GM12878 (cell line): ENCODE results near the gene SPOP. TPM values are rescaled to one million over a fixed set of nuclear protein-coding genes. Genes with fewer than 3 reads are reported as not detected.

Experiments
- ATAC-seq: fragments of 200-7000 bp; cut with Tn5 transposase; 3 replicates; pipeline ENCODE4 v1.9.1; 2020; ENCODE audit warnings: mild to moderate bottlenecking, moderate library complexity
- BruUV-seq: library from RNA; stranded (reverse); fragments of 400-500 nt; replicated peaks from 2 replicates; lab custom pipeline; 2021; lab: Mats Ljungman, UMichigan
- CTCF ChIA-PET: fragments of 300-600 bp; sonication (Branson Sonifier 250); formaldehyde crosslinking; extraction: SDS; loops from one replicate; lab custom pipeline; 2021; ENCODE audit warnings: inconsistent platforms; lab: Yijun Ruan, JAX
- POLR2A ChIA-PET: fragments of 350-600 bp; formaldehyde crosslinking; extraction: SDS; loops from one replicate; lab custom pipeline; 2021; ENCODE audit warnings: inconsistent platforms; lab: Charles Lee
- RAD21 ChIA-PET: fragments of 300-600 bp; sonication (Branson Sonifier 250); formaldehyde crosslinking; loops from one replicate; lab custom pipeline; 2023; ENCODE audit warnings: antibody characterized with exemption; ENCODE audit not compliant: unreplicated experiment; lab: Charles Lee
- SMC1A ChIA-PET: fragments of 300-600 bp; sonication (Branson Sonifier 250); formaldehyde crosslinking; loops from one replicate; lab custom pipeline; 2023; ENCODE audit not compliant: unreplicated experiment, uncharacterized antibody; lab: Charles Lee
- DNase-seq: peaks from one replicate; pipeline ENCODE4 v3.0.0-alpha.2; 2011; ENCODE audit warnings: low read depth, low spot score
- FAIRE-seq: peaks from 3 replicates; lab custom pipeline; 2011; peaks lifted over from hg19 to GRCh38; lab: Jason Lieb, UNC
- H2AFZ ChIP-seq: 2 replicates; pipeline ENCODE4 v1.6.0; 2011; ENCODE audit warnings: low read depth, low read length, control low read depth; ENCODE audit not compliant: control insufficient read depth
- H3K27ac ChIP-seq: 2 replicates; pipeline ENCODE4 v1.5.1; 2011; ENCODE audit warnings: control low read depth; ENCODE audit not compliant: control insufficient read depth, insufficient read depth
- H3K27me3 ChIP-seq, 2 experiments: replicated peaks in 1 of 2; 2 replicates each; pipeline versions ENCODE4 v1.6.0 to v1.6.1; 2011; ENCODE audit warnings: low read length in 1 of 2; ENCODE audit not compliant: control insufficient read depth in 2 of 2, insufficient read depth in 2 of 2
- H3K36me3 ChIP-seq, 2 experiments: 2 replicates each; pipeline ENCODE4 v1.5.1; 2011; ENCODE audit warnings: low read length in 1 of 2; ENCODE audit not compliant: control insufficient read depth in 2 of 2, insufficient read depth in 2 of 2
- H3K4me1 ChIP-seq: 2 replicates; pipeline ENCODE4 v1.6.1; 2011; ENCODE audit warnings: mild to moderate bottlenecking, low read length, moderate library complexity, mixed read lengths; ENCODE audit not compliant: control insufficient read depth, insufficient read depth
- H3K4me2 ChIP-seq: 2 replicates; pipeline ENCODE4 v1.6.0; 2011; ENCODE audit warnings: control low read depth; ENCODE audit not compliant: control insufficient read depth, insufficient read depth
- H3K4me3 ChIP-seq: fragments of 200-600 bp; sonication (generic); 2 replicates; pipeline ENCODE4 v1.5.1; 2016
- H3K79me2 ChIP-seq: 2 replicates; pipeline ENCODE4 v1.6.0; 2011; ENCODE audit warnings: low read length; ENCODE audit not compliant: control insufficient read depth, insufficient read depth
- H3K9ac ChIP-seq: 2 replicates; pipeline ENCODE4 v1.8.0; 2011; ENCODE audit warnings: low read length, control low read depth, mixed read lengths; ENCODE audit not compliant: control insufficient read depth, insufficient read depth
- H3K9me3 ChIP-seq: replicated peaks from 3 replicates; pipeline ENCODE4 v1.5.1; 2011; ENCODE audit warnings: mild to moderate bottlenecking, low read length; ENCODE audit not compliant: control insufficient read depth, insufficient read depth
- H4K20me1 ChIP-seq: 2 replicates; pipeline ENCODE4 v1.6.0; 2011; ENCODE audit not compliant: control insufficient read depth, insufficient read depth
- BMI1 ChIP-seq: fragments of 450-650 bp; IDR thresholded peaks from 2 replicates; pipeline ENCODE4 v1.6.1; 2016; ENCODE audit warnings: mild to moderate bottlenecking, moderate library complexity, borderline replicate concordance
- HDAC6 ChIP-seq: fragments of 200-600 bp; sonication (generic); IDR thresholded peaks from one replicate; pipeline ENCODE4 v1.8.0; 2017; ENCODE audit warnings: antibody characterized with exemption; ENCODE audit not compliant: unreplicated experiment
- IKZF1 ChIP-seq: fragments of 450-650 bp; conservative IDR thresholded peaks from 2 replicates; pipeline ENCODE4 v1.6.1; 2017; ENCODE audit warnings: antibody characterized with exemption, mild to moderate bottlenecking
- IRF3 ChIP-seq: fragments of 450-650 bp; IDR thresholded peaks from 2 replicates; pipeline ENCODE4 v1.6.1; 2014; ENCODE audit warnings: mild to moderate bottlenecking
- JUNB ChIP-seq: IDR thresholded peaks from 2 replicates; pipeline ENCODE4 v1.6.1; 2016; ENCODE audit warnings: antibody characterized with exemption, mild to moderate bottlenecking
- PRDM15 ChIP-seq: fragments of 450-650 bp; formaldehyde crosslinking; IDR thresholded peaks from 2 replicates; pipeline ENCODE4 v1.4.0; 2020; ENCODE audit warnings: mild to moderate bottlenecking, moderate library complexity
- SMC3 ChIP-seq: IDR thresholded peaks from 2 replicates; pipeline ENCODE4 v1.6.1; 2011; ENCODE audit warnings: low read length, improper control_type of control experiment, borderline replicate concordance
- ZBTB40 ChIP-seq: fragments of 450-650 bp; IDR thresholded peaks from 2 replicates; pipeline ENCODE4 v1.6.1; 2016; ENCODE audit warnings: mild to moderate bottlenecking, moderate library complexity, borderline replicate concordance
- WGBS: methylation state at CpG from one replicate; pipeline ENCODE4 v1.1.6; 2016; ENCODE audit warnings: low lambda C conversion rate; ENCODE audit not compliant: insufficient replicate concordance, insufficient coverage; ENCODE audit errors: missing lambda C conversion rate; 5-methylcytosine and 5-hydroxymethylcytosine counted together
- in situ Hi-C: fragments of 300-500 bp; cut with MboI; formaldehyde crosslinking; loops from 9 replicates; pipeline ENCODE4 v1.14.3; 2018; ENCODE audit warnings: mixed read lengths
- intact Hi-C: fragments of 100-400 bp; cut with micrococcal nuclease; formaldehyde crosslinking; loops from one replicate; pipeline ENCODE4 v1.14.2; 2022; ENCODE audit not compliant: unreplicated experiment
- polyA plus RNA-seq, 11 experiments: library from polyadenylated mRNA; depleted of rRNA in 4 of 11; unstranded in 6 of 11; stranded (reverse) in 5 of 11; fragments of >200 nt; fragmentation: Nextera tagmentation in 4 of 11; fragmentation: Illumina TruSeq in 1 of 11; extraction: Ambion mirVana in 4 of 11; extraction: Trizol in 1 of 11; gene quantifications; 1 replicate in 1 of 11; 2 replicates in 10 of 11; pipeline versions ENCODE4 v1.2.1 to v1.2.3, GENCODE V29; 2011 to 2016; ENCODE audit warnings: inconsistent platforms in 2 of 11, missing spikeins in 2 of 11, low read depth in 1 of 11
- total RNA-seq, 4 experiments: library from RNA; depleted of rRNA in 3 of 4; stranded (reverse); fragments of >200 nt in 3 of 4; fragmentation: Illumina TruSeq in 1 of 4; extraction: Trizol in 1 of 4; gene quantifications; 2 replicates each; pipeline versions ENCODE4 v1.2.1 to v1.2.3, GENCODE V29; 2013 to 2021
- TF ChIP-seq, protein P1 (sequence below): fragments of 150-350 bp; IDR thresholded peaks from 2 replicates; pipeline ENCODE4 v1.6.1; 2014; ENCODE audit warnings: mild to moderate bottlenecking, low read depth, low read length

The SPOP gene
- total and polyA plus RNA-seq, 10 of the 15 experiments (the other 5 are each of a cell fraction or from before 2014, with no cell fraction given) = 35.1 to 80.4 (median 44.7) TPM

- no peak for FAIRE-seq
- BruUV-seq = no TSS peak
- no peak overlapping the region for H3K9ac ChIP-seq
- TF ChIP-seq JUNB (no peak), SMC3 (no peak), HDAC6 (no peak), IRF3 (no peak), PRDM15 (CRISPR knock-in tag) (no peak), BMI1 (no peak), ZBTB40 (no peak), IKZF1 (no peak)
- TF ChIP-seq, protein P1, sequence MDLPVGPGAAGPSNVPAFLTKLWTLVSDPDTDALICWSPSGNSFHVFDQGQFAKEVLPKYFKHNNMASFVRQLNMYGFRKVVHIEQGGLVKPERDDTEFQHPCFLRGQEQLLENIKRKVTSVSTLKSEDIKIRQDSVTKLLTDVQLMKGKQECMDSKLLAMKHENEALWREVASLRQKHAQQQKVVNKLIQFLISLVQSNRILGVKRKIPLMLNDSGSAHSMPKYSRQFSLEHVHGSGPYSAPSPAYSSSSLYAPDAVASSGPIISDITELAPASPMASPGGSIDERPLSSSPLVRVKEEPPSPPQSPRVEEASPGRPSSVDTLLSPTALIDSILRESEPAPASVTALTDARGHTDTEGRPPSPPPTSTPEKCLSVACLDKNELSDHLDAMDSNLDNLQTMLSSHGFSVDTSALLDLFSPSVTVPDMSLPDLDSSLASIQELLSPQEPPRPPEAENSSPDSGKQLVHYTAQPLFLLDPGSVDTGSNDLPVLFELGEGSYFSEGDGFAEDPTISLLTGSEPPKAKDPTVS = no peak
Observed at GRCh38 chr17:49633762-49634484, 44.0 kb downstream of the SPOP start.

More at GRCh38 chr17:49633762-49634484, 44.0 kb downstream of the SPOP start:
- POLR2A ChIA-PET = interaction anchor here (1.0 to 1.1 kb wide), 2 partner anchors 12 to 13 kb away, joined by 3 to 7 read pairs; no protein-coding TSS in a partner anchor
- no peaks in the 10 kb centered on the region for H3K4me1 ChIP-seq
- H3K9me3 ChIP-seq = peaks cover 1% of the 10 kb centered on the region; the same call in 2 of the 3 replicates
- peaks cover 27% of the 10 kb centered on the region for H3K79me2 ChIP-seq
- H3K27me3 ChIP-seq = no peaks in the 10 kb centered on the region
- CTCF ChIA-PET = interaction anchor here (0.6 to 1.8 kb wide), 5 partner anchors 12 to 276 kb away, joined by 3 to 9 read pairs (median 4); partner anchors contain the start of gene SLC35B1
- H4K20me1 ChIP-seq = no peaks in the 10 kb centered on the region
- H3K27ac ChIP-seq = no peak overlapping the region
- RAD21 ChIA-PET = interaction anchor here (0.6 to 1.2 kb wide), 2 partner anchors 10 to 12 kb away, joined by 4 read pairs; no protein-coding TSS in a partner anchor
- H2AFZ ChIP-seq = no peak overlapping the region
- SMC1A ChIA-PET = interaction anchor here (1.0 to 5.6 kb wide), 2 partner anchors 13 to 28 kb away, joined by 3 to 53 read pairs; no protein-coding TSS in a partner anchor
- intact Hi-C loops (no loop called here), in situ Hi-C loops (no loop called here)
- no peak overlapping the region for H3K4me3 ChIP-seq
- 99% methylated on average over 4 of the region's 4 CpGs for WGBS
- peaks cover 0 to 6% of the 10 kb centered on the region in 2 experiments; a peak in 1 of 4 replicates for H3K36me3 ChIP-seq
- no peak overlapping the region for H3K4me2 ChIP-seq
- DNase-seq (no peak), ATAC-seq (no peak)
